Fibroblast of skin of abdomen (primary cell): ENCODE measurements around the gene EYS.
"Not testable (repeated sequence)": the region's sequence is repeated elsewhere in the genome, so short reads cannot be mapped to it uniquely, and the experiment has no call there.

Experiments
- DNase-seq: peaks from one replicate; pipeline ENCODE4 v3.0.0-alpha.2; 2013

The EYS gene

DNA sequence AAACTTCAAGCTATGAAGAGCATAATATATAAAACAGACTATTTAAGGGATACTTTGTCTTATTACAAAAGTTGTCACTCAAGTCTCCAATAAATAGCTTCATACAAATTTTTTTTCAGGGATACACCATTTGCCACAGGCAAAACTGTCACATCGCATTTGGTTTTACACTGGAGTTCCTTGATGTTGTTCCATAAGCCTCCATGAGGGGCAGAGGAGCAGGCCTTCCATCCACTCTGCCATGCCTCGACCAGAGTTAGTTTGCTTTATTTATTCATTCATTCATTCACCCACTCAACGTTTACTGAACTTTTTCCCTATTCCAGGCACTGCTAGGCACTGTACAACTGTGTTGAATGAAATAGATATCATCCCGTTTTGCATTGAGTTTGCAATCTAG lies 1824.8 kb downstream of the EYS start:
- DNase-seq = no peak

DNA sequence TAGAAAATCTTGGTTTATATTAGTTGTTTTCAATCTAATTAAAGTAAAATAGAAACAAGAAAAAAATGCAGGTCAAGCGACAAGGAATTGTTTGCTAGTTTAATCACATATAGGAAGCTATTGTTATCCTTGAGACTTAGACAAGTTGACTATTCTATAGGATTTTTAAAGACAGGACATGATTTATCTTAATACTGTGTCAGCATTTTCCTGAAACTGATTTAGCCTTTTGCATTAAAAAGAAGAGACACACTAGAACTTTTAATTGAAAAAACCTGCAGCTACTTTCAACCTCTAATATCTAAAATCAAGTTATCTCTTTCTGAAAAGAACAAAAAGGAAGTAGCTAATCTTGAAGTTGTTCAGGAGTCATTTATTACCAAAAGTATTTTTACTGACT lies 1825.2 kb downstream of the EYS start:
- DNase-seq = no peak

DNA sequence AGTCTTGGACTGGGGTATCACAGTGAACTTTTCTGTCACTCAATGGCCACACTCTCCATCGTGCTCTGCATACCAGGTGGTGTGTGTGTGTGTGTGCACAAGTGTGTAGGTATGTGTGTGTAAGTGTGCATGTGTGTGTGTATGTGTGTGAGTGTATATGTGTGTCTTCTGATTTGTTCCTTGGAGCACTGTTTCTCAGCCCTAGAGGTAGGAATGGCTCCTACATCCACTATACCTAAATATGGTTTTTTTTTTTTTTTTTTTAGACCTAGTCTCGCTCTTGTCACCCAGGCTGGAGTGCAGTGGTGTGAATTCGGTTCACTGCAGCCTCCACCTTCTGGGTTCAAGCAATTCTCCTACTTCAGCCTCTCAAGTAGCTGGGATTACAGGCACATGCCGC lies 1834.8 kb downstream of the EYS start:
- DNase-seq = no peak

DNA sequence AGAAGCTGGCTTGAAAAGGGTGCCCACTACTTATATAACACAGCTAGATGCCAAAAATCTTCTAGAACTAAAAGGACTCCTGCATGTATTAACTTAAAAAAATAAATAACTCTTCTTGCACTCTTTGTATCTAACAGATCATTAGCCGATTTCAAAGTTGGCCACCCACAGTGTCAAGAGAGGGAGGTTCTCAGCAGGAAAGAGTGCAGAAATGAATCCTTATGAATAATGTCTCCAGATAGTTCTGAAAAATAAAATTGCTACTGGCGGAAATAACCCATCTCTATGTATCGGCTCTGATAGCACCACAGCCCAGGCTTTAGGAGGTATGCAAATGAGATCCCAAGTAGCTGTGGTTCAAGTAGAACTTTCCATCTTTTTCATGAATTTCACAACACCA lies 1838.7 kb downstream of the EYS start:
- DNase-seq = no peak

DNA sequence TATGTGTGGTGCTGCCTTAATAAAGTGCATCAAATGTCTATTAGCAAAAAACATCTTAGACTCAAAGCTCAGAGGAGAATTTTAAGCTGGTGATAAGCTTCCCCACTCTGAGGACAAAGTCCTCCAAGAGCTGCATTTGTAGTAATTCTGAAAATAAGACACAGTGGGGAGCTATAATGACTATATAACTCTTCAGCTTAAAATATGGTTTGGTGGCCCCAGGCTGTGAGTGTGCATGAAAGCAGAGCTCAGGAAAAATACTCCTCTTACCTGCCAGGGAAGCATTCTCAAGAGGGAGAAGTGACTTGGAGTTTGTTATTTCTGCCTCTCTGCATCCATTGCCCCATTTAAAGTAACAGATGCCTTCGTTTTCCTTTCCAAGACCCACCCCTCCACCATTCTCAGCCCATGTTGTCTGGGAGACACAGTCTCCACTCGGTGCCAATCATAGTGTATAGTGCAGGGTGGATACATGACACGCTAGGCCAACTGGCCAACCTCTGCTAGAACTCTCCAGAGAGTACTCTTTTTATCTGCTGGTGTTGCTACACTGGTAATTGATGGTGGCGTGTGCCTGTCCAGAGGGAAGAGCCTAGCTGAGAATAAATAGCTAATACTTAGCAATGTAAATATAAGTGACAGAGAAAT lies 1842.2 kb downstream of the EYS start:
- DNase-seq = no peak

DNA sequence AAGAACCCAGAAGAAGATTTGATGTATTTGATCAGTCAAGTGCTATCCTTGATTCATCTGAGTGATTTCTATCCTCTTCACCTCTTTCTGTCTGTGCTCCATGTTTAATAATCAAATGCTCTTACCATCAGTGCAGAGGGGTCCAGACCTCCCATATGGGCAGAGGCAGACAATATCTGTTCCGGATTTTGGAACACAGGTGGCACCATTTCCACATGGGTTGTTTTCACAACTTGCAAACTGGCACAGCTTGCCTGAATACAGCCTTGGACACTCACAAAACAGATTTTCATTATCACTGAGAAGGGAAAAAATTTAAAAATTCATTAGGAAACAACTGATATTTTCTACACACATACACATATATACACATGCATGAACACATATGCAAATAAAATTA lies 1843.0 kb downstream of the EYS start:
- no peak for DNase-seq

DNA sequence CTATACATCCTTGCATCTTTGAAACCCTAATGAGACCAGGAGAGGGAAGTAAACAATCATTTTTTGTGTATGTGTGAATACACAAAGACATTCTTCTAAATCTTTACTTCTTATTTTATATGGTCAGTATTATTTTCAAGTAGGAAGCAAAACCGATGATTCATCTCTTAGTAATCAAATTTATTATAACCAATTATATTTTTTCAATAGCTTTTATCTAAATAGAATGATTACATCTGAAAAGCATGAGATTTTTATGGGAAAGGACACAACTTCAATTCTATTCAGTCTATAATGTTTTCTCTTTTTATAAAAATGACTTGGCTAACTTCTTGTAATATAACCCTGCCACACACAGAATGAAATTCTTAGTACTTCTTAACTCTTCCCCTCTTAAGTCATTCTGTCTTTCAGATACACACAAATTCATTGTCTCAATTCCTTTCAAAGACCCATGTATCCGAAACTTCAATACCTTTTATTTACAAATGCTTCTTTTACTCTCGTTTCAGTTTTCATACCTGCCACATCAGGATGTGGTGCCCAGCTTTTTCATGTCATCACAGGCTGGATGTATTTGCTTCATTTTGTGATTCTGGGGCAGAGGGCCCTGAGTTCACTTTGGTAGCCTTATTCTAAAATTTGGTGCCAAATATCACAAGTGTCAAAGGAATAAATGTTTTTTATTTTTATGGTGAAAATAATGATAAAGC lies 1844.4 kb downstream of the EYS start:
- no peak for DNase-seq

DNA sequence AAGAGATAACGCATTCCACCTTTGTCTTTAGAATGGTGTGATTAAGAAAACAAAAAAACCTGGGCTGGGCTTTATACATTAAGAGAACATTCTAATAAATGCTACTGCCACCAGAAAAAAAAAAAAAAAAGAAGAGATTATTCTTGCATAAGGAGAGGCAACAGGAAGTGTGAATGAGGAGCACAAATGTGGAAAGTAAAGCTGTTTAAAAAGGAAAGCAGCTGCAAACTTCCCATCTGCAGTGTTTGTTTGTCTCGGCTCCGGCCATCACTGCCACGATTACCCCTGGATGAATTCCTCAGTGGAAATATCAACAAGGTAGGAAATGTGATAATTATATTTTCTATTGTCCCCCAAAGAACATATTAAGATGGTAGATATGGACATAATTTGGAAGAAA lies 1847.5 kb downstream of the EYS start:
- DNase-seq = no peak

DNA sequence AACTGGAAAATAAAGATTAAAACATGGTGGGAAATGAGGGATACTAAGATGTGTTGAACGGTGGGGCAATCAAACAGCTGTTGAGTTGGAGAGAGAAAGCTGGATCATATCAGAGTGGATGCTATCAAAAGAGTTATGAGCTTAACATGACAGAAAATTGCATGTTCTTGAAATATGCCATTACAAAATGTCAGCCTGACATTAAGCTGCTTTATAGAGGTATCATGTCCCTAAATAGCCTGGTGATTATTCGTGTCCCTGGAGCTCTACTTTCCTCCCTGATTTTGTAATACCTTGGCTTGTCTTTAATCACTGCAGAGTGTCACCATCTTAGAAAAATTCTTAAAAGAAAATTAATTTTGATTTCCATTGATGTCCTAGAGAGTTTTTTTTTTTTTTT lies 1848.3 kb downstream of the EYS start:
- DNase-seq = no peak

DNA sequence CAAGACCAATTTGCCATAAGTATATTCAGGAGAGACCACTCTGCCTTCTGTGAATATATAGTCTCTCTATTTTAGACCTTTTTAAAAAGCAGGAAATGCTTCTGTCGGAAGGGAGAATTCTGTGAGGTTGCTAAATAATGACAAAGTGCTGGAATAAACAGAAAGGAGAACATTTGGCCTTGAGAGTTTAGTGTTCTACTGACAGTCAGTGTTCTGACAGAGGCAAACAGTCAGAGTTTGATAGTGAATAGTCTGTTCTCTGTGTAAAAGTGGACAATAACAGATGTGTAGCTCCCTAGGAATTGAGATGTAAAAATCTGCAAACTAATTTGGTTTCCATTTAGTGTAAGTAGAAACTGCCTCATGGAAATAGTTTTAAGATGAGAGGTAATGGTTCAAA lies 1850.8 kb downstream of the EYS start:
- no peak for DNase-seq

DNA sequence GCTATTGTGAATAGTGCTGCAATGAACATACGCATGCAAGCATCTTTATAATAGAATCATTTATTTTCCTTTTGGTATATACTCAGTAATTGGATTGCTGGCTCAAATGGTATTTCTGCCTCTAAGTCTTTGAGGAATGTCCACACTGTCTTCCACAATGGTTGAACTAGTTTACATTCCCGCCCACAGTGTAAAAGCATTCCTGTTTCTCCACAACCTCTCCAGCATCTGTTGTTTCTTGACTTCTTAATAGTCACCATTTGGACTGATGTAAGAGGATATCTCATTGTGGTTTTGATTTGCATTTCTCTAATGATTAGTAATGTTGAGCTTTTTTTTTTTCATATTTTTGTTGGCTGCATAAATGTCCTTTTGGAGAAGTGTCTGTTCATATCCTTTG lies 1862.7 kb downstream of the EYS start:
- DNase-seq = peak; percentile 62

DNA sequence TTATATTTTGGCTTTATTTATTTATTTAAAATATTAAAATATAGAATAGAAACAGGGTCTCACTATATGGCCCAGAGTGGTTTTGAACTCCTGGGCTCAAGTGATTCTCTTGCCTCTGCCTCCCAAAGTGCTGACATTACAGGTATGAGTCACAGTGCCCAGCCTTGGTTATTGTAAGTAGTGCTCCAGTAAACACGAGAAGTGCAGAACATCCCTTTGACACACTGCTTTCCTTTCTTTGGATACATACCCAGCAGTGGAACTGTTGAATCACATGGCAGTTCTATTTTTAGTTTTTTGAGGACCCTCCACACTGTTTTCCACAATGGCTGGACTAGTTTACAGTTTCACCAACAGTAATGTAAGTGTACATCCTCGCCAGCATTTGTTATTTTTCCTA lies 1867.5 kb downstream of the EYS start:
- no peak for DNase-seq

DNA sequence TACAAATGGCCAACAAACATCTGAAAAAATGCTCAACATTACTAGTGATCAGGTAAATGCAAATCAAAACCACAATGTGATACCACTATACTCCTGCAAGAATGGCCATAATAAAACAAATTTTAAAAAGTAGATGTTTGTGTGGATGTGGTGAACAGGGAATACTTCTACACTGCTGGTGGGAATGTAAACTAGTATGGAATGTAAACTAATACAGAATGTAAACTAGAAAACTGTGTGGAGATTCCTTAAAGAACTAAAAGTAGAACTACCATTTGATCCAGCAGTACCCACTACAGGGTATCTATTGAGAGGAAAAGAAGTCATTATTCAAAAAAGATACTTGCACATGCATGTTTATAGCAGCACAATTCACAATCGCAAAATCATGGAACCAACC lies 1878.3 kb downstream of the EYS start:
- not testable (repeated sequence) for DNase-seq

DNA sequence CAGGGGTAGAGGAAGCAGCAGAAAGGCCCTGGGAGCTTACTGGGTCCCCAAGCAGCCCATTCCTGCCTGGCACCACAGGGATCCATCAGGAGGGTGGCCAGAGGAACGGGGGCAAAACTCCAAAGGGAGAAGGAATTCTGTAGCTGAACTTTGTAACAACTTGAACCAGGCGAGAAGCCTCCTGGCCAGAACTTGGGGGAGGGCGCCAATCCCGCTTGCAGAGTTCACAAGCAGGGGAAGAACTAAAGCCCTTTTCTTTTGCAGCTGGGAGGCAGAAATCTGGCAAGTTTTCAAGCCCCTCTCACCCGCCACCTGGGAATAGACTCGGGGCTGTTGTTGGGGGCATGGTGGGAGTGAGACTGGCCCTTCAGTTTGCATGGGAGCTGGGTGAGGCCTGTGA lies 1882.3 kb downstream of the EYS start:
- DNase-seq = no peak

DNA sequence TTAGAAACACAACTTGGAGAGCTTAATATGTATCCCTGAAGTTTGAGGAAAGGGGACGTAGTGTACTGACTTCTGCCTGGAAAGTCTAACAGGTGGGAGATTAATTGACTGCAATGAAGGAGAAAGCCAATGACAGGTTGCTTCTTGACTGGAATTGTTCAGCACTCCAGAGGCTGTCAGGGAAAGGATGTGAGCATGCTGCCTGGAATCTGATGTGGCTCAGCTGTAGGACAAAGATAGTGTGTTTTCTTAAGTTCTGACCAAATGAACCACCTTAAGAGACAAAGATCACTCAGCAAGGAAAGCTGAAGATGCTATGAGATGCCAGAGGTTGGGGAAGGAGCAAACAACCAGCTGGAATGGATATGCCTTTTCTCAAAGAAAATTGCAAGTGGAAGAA lies 1885.6 kb downstream of the EYS start:
- no peak for DNase-seq

DNA sequence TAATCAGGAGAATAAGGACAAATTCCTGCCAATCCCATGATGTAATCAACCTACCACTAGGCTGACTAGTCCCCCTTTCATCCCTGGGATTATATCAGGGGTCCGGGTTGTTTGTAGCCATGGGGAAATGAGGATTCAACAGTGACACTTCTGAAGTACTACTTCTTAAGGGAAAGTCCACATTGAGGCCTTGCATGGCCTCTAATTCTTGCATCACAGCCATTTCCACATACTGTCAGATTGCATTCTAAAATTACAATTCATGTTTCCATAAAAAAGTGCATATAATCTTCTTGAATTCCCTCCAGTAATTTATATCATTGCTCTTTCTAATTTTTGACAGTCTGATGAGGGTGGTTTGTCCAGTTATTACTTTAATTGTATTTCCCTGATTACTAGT lies 1887.2 kb downstream of the EYS start:
- no peak for DNase-seq

DNA sequence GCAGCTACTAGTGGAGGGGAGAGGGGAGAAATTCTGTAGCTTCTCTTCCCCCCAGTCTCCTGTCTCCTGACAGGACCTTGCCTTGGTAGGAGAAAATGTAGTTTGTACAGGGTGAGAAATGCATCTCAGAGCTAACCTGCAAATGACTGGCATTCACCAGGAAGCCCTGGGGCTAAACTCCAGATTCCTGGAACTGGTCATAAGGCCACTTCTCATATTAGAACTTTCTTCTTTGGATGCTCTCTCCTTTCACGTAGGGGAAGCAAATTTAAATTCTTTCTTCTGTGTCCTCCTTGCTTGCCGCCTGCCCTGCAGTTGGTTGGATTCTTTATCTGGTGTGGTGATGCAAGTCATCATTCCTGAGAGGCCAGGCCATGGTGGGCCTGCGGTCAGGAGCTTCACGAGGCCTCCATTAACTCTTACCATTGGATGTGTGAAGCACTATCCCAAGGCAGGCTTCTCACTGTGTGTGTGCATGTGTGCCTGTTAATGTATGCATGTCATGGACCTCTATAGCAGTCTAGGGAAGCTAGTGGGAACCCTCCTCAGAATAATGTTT lies 1889.5 kb downstream of the EYS start:
- no peak for DNase-seq

DNA sequence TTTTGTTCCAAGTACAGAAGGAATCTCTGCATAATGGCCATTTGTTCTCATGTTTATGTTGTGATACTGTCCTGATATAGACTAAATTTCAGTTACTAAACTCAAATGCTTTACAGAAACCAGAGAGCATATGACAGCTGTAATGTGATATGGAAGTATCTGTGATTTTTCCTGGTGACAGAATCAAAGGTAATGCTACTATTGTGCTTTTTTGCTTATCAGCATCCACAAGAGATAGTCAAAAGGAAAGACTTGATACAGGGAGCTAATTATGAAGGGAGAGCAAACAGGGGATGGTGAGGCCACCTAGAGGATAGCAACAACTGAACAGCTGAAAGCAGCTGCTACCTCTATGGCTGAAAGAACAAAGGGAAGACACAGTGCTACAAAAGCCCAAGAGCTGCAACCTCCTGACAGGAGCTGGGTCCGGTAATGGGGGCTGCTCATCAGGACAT lies 1890.0 kb downstream of the EYS start:
- DNase-seq = no peak

DNA sequence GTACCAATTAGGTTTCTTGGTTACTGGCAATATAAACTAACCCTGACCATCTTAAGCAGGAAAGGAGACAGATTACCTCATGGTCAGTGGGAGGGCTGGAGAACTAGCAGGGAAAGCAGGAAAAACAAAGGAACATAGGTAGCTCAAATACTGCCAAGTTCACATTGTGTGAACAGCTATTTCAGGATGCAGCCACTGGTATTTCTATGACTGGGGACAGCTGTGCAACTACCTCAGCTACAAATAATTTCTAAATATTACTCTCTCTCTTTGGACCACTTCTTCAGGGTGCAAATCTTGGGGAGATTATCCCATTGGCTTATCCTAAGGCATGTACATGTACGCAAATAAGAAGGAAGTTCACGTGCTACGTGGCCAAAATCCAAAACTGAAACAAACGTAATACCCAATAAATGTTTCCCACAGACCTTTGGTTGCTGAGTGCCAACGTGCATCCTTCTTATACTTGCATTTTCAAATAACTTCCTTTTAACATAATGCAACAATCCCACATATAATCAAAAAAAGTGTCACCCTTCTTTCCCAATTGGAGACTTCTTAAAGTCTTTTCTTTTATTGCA lies 1890.5 kb downstream of the EYS start:
- DNase-seq = no peak

DNA sequence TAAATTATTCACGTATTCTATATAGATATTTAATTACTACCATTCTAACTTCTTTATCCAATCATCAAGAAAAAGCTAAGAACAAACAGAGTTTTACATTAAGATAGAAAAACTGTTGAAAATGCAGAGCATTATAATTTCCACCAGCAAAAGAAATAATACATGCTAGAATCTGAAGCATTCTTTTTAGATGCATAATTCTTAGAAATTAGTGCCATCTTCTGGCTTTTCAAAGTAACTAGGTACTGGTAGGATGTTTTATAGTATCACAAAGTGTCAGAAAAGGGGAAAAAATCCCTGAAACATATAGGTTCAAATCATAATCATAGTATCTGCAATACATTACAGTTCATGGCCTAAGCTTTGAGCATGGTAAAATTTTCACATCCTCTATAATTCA lies 1892.6 kb downstream of the EYS start:
- DNase-seq = no peak

DNA sequence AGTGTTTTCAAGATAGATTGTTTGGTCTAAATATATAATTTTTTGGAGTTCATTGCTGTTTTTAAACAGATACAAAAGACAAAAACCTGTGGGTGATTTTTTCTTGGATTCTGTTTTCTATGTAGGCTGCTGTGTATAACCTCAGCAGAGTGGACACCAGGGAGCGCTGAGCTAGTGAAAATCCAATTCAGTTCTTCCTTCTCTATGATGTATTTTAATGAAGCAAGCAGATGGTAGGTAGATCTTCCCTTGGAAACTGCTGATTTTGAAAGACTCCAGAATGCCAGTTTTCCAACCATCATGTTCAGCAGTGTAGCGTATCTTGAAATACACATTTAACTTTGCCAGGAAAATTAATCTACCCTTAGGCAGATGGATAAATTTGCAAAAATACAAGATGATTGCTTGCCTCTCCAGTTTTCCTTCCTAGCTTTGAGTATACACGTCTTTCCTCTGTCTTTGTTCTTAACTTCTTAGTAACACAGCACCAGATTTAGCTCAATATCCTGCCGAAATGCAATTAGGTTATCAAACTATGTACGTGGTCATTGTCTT lies 1893.4 kb downstream of the EYS start:
- no peak for DNase-seq

DNA sequence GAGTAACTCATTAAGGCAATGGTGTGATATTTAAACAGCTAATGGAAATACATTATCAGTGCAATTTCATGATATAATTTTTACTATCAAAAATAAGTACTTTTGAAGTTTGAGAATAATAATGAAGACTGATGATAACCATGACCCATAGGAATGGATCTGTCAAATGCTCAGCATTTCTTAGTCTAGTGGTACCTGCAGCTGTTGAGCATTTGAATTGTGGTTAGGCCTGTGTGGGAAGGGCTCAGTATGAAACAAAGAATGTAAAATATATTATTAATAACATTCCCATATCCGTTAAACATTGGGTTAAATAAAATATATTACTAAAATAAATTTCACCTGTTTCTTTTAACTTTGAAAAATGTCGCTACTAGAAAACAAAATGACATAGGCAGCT lies 1898.5 kb downstream of the EYS start:
- DNase-seq = no peak

DNA sequence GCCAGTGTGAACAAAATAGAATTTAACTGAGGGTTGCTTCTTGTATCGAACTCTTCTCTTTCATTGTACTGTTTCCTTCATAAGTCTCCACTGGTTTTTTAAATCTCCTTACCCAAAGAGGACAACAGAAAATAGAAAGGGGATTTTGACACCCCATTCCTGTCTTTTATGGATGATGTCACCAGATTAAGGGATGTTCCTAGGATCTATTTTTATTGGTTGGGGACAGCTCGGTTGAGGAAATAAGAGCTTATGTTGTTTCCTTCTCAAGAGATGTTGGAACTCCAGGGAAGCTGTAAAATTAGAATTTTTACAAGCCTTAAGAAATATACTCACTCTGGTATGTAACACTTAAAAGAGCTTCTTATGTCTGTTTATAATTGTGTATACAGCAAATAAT lies 1900.0 kb downstream of the EYS start:
- DNase-seq = no peak

DNA sequence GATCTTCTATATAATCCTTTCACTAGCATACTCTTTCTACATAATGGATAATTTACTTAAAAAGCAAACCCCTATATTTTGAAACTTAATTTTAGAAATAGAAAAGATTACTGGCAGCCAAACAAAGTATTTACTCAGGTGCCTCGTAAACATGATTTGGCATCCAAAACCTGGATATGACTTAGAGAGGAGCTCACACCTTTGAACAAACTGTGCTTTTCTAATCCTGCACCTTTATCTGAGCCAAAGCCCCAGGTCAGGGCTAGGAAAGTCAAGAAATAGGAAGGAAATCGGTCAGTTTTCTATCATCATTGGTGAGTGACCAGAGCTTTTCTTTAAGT lies 1900.5 kb downstream of the EYS start:
- no peak for DNase-seq
